GM19468 (cell line): ENCODE measurements around the gene R3HDM1.
"Not testable (repeated sequence)": the region's sequence is repeated elsewhere in the genome, so short reads cannot be mapped to it uniquely, and the experiment has no call there.

Experiments used
- ATAC-seq: cut with Tn5 transposase; IDR thresholded peaks from one replicate; pipeline ENCODE4 v1.9.1; 2021; ENCODE audit warnings: mild to moderate bottlenecking, moderate library complexity, moderate number of reproducible peaks; ENCODE audit not compliant: unreplicated experiment; ENCODE audit errors: extremely low read depth

R3HDM1 gene

GRCh38 chr2:135701442-135701841 lies 170.2 kb downstream of the R3HDM1 start:
- no peak for ATAC-seq

- ATAC-seq = no peak
Measured at GRCh38 chr2:135703300-135703699, 172.0 kb downstream of the R3HDM1 start.

- not testable (repeated sequence) for ATAC-seq
Measured at GRCh38 chr2:135704075-135704474, 172.8 kb downstream of the R3HDM1 start.

GRCh38 chr2:135708159-135708558 lies 176.9 kb downstream of the R3HDM1 start:
- no peak for ATAC-seq

GRCh38 chr2:135709992-135710391 lies 178.7 kb downstream of the R3HDM1 start:
- no peak for ATAC-seq

- ATAC-seq = not testable (repeated sequence)
Measured at GRCh38 chr2:135715086-135715485, 183.8 kb downstream of the R3HDM1 start.

- ATAC-seq = no peak
Measured at GRCh38 chr2:135728064-135728743, 196.9 kb downstream of the R3HDM1 start.

GRCh38 chr2:135732561-135732960 lies 201.3 kb downstream of the R3HDM1 start:
- no peak for ATAC-seq

GRCh38 chr2:135733045-135733444 lies 201.8 kb downstream of the R3HDM1 start:
- ATAC-seq = no peak

GRCh38 chr2:135736546-135736945 lies 205.3 kb downstream of the R3HDM1 start:
- ATAC-seq = no peak

- no peak for ATAC-seq
Measured at GRCh38 chr2:135740206-135740605, 208.9 kb downstream of the R3HDM1 start.

- ATAC-seq = no peak
Measured at GRCh38 chr2:135741043-135741394, 209.7 kb downstream of the R3HDM1 start.

GRCh38 chr2:135741395-135742324 lies 210.4 kb downstream of the R3HDM1 start, which contains the start of gene UBXN4:
TSS of gene UBXN4 (plus strand) at chr2:135741855. CDS start at chr2:135741930, 75 bp downstream.
- ATAC-seq = peak; percentile 90

GRCh38 chr2:135742325-135742757 lies 211.1 kb downstream of the R3HDM1 start:
- ATAC-seq = no peak

GRCh38 chr2:135743860-135744259 lies 212.6 kb downstream of the R3HDM1 start:
- no peak for ATAC-seq

- ATAC-seq = no peak
Measured at GRCh38 chr2:135744760-135745314, 213.6 kb downstream of the R3HDM1 start.

GRCh38 chr2:135745545-135745944 lies 214.3 kb downstream of the R3HDM1 start:
- ATAC-seq = no peak

- ATAC-seq = no peak
Measured at GRCh38 chr2:135755573-135755972, 224.3 kb downstream of the R3HDM1 start.

GRCh38 chr2:135756692-135757091 lies 225.4 kb downstream of the R3HDM1 start:
- ATAC-seq = no peak

GRCh38 chr2:135762022-135762421 lies 230.7 kb downstream of the R3HDM1 start:
- no peak for ATAC-seq

- ATAC-seq = no peak
Measured at GRCh38 chr2:135762530-135762929, 231.2 kb downstream of the R3HDM1 start.
